Mesendoderm (in vitro differentiated cells): ENCODE data around the gene PBX4.

Source experiments
- DNase-seq: peaks from one replicate; pipeline ENCODE4 v3.0.0; 2013
- H2AK5ac ChIP-seq: 2 replicates; pipeline ENCODE4 v1.6.1; 2013; ENCODE audit warnings: low read length, inconsistent platforms
- H2BK120ac ChIP-seq: 2 replicates; pipeline ENCODE4 v1.6.1; 2013; ENCODE audit warnings: low read depth, mild to moderate bottlenecking, low read length, moderate library complexity, mixed read lengths
- H2BK15ac ChIP-seq: replicated peaks from 2 replicates; pipeline ENCODE4 v1.6.1; 2013; ENCODE audit warnings: low read depth, mild to moderate bottlenecking, moderate library complexity
- H2BK5ac ChIP-seq: 2 replicates; pipeline ENCODE4 v1.6.1; 2013; ENCODE audit warnings: low read length, inconsistent platforms
- H3K18ac ChIP-seq: 2 replicates; pipeline ENCODE4 v1.6.1; 2013; ENCODE audit warnings: mild to moderate bottlenecking, low read length, mixed read lengths
- H3K23ac ChIP-seq: one replicate; pipeline ENCODE4 v1.6.1; 2013; ENCODE audit warnings: low read length
- H3K27ac ChIP-seq: 2 replicates; pipeline ENCODE4 v1.5.1; 2013; ENCODE audit warnings: low read depth, mild to moderate bottlenecking, inconsistent platforms, low read length, moderate library complexity
- H3K27me3 ChIP-seq: 2 replicates; pipeline ENCODE4 v1.6.1; 2013; ENCODE audit warnings: low read length, control low read depth, mild to moderate bottlenecking, inconsistent platforms; ENCODE audit not compliant: insufficient read depth, poor library complexity
- H3K36me3 ChIP-seq: 2 replicates; pipeline ENCODE4 v1.6.1; 2013; ENCODE audit warnings: low read length, inconsistent platforms; ENCODE audit not compliant: control insufficient read depth, insufficient read depth
- H3K4ac ChIP-seq: one replicate; pipeline ENCODE4 v1.6.1; 2013; ENCODE audit warnings: low read depth, mild to moderate bottlenecking, low read length, moderate library complexity
- H3K4me1 ChIP-seq: 2 replicates; pipeline ENCODE4 v1.6.1; 2013; ENCODE audit warnings: low read depth, low read length, inconsistent platforms; ENCODE audit not compliant: control insufficient read depth
- H3K4me2 ChIP-seq: 2 replicates; pipeline ENCODE4 v1.6.1; 2013; ENCODE audit warnings: low read length
- H3K4me3 ChIP-seq: 2 replicates; pipeline ENCODE4 v1.5.1; 2013; ENCODE audit warnings: mild to moderate bottlenecking, low read length
- H3K56ac ChIP-seq: one replicate; pipeline ENCODE4 v1.6.1; 2013; ENCODE audit warnings: low read length
- H3K79me1 ChIP-seq: 2 replicates; pipeline ENCODE4 v1.6.1; 2013; ENCODE audit warnings: low read length, inconsistent platforms
- H3K79me2 ChIP-seq: 2 replicates; pipeline ENCODE4 v1.6.1; 2013; ENCODE audit warnings: mild to moderate bottlenecking, low read length; ENCODE audit not compliant: control insufficient read depth, insufficient read depth
- H3K9ac ChIP-seq: 2 replicates; pipeline ENCODE4 v1.6.1; 2013; ENCODE audit warnings: low read length, inconsistent platforms
- H4K5ac ChIP-seq: one replicate; pipeline ENCODE4 v1.6.1; 2013; ENCODE audit warnings: low read length
- H4K8ac ChIP-seq: one replicate; pipeline ENCODE4 v1.6.1; 2013; ENCODE audit warnings: low read depth, mild to moderate bottlenecking, control low read depth, low read length, moderate library complexity
- WGBS: extraction: QIAGEN DNeasy Blood & Tissue Kit; methylation state at CpG from one replicate; pipeline ENCODE4 v1.1.7; 2013; ENCODE audit warnings: low lambda C conversion rate, missing lambda C conversion rate; ENCODE audit not compliant: insufficient coverage; ENCODE audit errors: extremely low coverage; 5-methylcytosine and 5-hydroxymethylcytosine counted together

PBX4 gene

DNA sequence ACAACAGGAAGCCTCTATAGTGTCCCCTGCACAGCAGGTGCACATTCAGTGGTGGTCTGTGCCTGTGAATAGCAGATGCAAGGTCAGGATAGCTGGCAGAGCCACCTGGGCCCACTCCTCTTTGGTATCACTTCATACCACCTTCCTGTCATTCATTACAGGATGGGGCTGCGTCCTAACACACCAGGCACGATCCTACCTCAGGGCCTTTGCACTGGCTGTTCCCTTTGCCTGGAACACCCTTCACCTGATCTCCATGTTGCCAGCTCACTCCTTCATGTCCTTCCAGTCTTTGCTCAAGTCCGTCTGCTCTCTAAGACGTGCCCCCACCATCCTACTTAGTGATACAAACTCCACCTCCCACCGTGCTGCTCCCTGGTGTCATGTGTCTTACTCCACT is 14.2 kb upstream of the PBX4 start:
- H2BK5ac ChIP-seq, result no peak overlapping the region
- no peak overlapping the region for H2BK120ac ChIP-seq
- no peaks in the 10 kb centered on the region for H3K79me1 ChIP-seq

DNA sequence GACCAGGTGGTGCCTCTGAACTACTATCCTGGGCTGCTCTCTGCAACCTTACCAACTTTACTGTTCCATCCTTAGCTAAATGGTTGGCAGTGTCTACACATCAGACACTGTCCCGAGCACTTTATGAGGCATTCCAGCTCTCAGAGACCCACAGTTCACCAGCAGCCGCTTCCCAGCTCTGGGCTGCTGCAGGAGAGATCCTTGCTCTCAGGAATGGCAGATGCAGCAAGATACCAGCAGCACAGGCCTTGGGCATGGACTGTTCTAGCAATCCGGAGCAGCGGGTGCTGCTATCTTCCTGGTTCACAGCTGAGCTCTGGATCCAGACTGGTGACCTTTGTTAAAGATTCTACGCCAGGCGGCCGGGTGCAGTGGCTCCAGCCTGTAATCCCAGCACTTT is 12.9 kb upstream of the PBX4 start:
- Histone ChIP-seq H4K8ac (no peak overlapping the region), H3K4me3 (no peak overlapping the region), H4K5ac (no peak overlapping the region), H2AK5ac (no peak overlapping the region), H3K79me1 (peaks cover 5% of the 10 kb centered on the region), H3K79me2 (no peaks in the 10 kb centered on the region), H3K18ac (no peak overlapping the region), H3K27ac (no peak overlapping the region), H3K4ac (no peak overlapping the region), H2BK5ac (no peak overlapping the region), H3K4me1 (peaks cover 5% of the 10 kb centered on the region), H3K27me3 (no peaks in the 10 kb centered on the region), H3K36me3 (peaks cover 3% of the 10 kb centered on the region), H3K23ac (no peak overlapping the region), H3K9ac (no peak overlapping the region), H3K56ac (no peak overlapping the region), H2BK120ac (no peak overlapping the region), H3K4me2 (no peak overlapping the region), H2BK15ac (no peak overlapping the region)
- DNase-seq, result no peak
- whole genome bisulfite sequencing, result no CpG with 5 or more reads among the region's 7 CpGs

More for the DNA sequence above, 14.2 kb upstream of the PBX4 start:
- Histone ChIP-seq H3K9ac (no peak overlapping the region), H3K4me1 (no peaks in the 10 kb centered on the region), H4K8ac (no peak overlapping the region), H4K5ac (no peak overlapping the region), H3K27me3 (no peaks in the 10 kb centered on the region), H2AK5ac (no peak overlapping the region), H3K4ac (no peak overlapping the region), H3K18ac (no peak overlapping the region), H3K56ac (no peak overlapping the region), H3K36me3 (peaks cover 3% of the 10 kb centered on the region), H3K79me2 (no peaks in the 10 kb centered on the region), H3K27ac (no peak overlapping the region), H3K4me3 (no peak overlapping the region), H2BK15ac (no peak overlapping the region), H3K23ac (no peak overlapping the region), H3K4me2 (no peak overlapping the region)
- no peak for DNase-seq
- WGBS, result no CpG with 5 or more reads among the region's 5 CpGs

DNA sequence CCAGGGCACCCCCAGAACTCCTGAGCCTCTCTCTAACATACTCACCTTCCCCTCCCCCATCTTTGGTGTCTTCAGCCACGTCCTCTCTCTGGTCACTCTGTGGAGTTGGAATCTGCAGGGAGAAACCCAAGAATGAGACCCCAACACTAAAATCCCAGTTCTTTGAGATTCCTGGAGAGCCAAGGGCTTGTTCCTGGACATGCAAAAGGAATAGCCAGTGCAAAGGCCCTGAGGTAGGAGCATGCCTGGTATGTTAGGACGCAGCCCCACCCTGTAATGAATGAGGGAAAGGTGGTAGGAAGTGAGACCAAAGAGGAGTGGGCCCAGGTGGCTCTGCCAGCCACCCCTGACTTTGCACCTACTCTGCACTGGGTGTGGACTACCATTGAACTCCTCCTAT is 11.9 kb upstream of the PBX4 start:
- H3K36me3 ChIP-seq, result peaks cover 3% of the 10 kb centered on the region
- no peak overlapping the region for H3K56ac ChIP-seq
- no peak for DNase-seq
- no peak overlapping the region for H2BK5ac ChIP-seq
- H4K8ac ChIP-seq, result no peak overlapping the region
- peaks cover 8% of the 10 kb centered on the region for H3K79me1 ChIP-seq
- H4K5ac ChIP-seq, result no peak overlapping the region
- H3K18ac ChIP-seq, result no peak overlapping the region
- no peak overlapping the region for H3K27ac ChIP-seq
- H3K4me2 ChIP-seq, result no peak overlapping the region
- H3K9ac ChIP-seq, result no peak overlapping the region
- WGBS, result no CpG with 5 or more reads among the region's 2 CpGs
- no peak overlapping the region for H2BK15ac ChIP-seq
- no peaks in the 10 kb centered on the region for H3K27me3 ChIP-seq
- H3K23ac ChIP-seq, result no peak overlapping the region
- no peaks in the 10 kb centered on the region for H3K79me2 ChIP-seq
- H2AK5ac ChIP-seq, result no peak overlapping the region
- H3K4me3 ChIP-seq, result no peak overlapping the region
- H3K4ac ChIP-seq, result no peak overlapping the region
- H3K4me1 ChIP-seq, result peaks cover 6% of the 10 kb centered on the region
- H2BK120ac ChIP-seq, result no peak overlapping the region

DNA sequence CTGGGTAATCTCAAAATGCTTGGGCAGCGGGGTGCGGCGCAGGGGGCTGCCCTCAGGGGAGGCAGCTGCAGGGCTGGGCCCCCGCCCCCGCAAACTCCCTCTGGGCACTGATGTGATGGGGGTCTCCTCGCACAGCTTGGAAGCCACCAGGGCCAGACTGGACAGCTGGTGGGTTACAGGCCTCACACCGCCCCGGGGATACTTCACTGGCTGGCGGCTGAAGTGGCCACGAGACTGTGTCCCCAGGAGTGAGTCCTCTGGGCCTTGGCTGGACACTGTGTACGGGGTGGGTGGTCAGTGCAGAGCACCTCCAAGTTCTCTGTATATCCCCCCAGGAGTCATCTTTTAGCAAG is 11.6 kb upstream of the PBX4 start:
- Histone ChIP-seq H4K8ac (no peak overlapping the region), H3K4me1 (peaks cover 6% of the 10 kb centered on the region), H3K56ac (no peak overlapping the region), H3K23ac (no peak overlapping the region), H2BK120ac (no peak overlapping the region), H3K27me3 (no peaks in the 10 kb centered on the region), H3K27ac (no peak overlapping the region), H3K79me2 (no peaks in the 10 kb centered on the region), H3K4me2 (no peak overlapping the region), H4K5ac (no peak overlapping the region), H2AK5ac (no peak overlapping the region), H2BK15ac (no peak overlapping the region), H3K36me3 (peaks cover under 1% of the 10 kb centered on the region), H3K9ac (no peak overlapping the region), H3K18ac (no peak overlapping the region), H3K4ac (no peak overlapping the region), H3K79me1 (peaks cover 8% of the 10 kb centered on the region), H3K4me3 (no peak overlapping the region), H2BK5ac (no peak overlapping the region)
- WGBS, result no CpG with 5 or more reads among the region's 11 CpGs
- DNase-seq, result no peak

DNA sequence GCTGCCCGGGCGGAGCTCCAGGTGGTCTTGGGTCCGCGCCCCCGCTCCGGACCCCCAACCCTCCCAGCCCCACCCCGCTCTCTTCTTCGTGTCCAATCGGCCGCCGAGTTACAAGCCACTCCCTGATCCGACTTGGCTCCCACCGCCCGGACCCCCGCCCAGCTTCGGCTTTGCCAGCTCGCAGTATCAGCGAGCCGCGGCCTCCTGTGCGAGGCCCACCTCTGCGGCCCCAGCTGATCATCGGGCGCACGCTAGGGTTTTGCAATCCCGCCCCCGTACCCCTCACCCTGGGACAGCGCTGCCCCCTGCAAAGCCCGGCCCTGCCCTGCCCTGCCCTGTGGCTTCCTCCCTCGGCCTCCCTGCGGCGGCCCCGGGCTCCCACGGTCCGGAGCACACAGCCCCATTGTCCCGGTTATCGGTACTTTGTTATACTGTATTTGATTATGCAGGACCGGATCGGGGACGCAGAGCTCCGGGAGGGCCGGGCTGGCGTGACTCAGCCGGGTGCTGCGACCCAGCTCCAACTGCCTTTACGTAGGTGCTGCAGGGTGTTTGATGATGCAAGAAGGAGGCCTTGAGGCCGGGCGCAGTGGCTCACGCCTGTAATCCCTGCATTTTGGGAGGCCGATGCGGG is 10.1 kb upstream of the PBX4 start:
- peak overlapping the region; percentile 66 for H3K23ac ChIP-seq
- no peak overlapping the region for H4K5ac ChIP-seq
- H3K4ac ChIP-seq, result peak overlapping the region; percentile 60
- H3K36me3 ChIP-seq, result peaks cover 4% of the 10 kb centered on the region
- peak overlapping the region; percentile 77 for H3K18ac ChIP-seq
- no peaks in the 10 kb centered on the region for H3K27me3 ChIP-seq
- H3K27ac ChIP-seq, result peak overlapping the region; percentile 91
- H4K8ac ChIP-seq, result no peak overlapping the region
- peaks cover 6% of the 10 kb centered on the region for H3K4me1 ChIP-seq
- peak overlapping the region; percentile 44 for H3K4me3 ChIP-seq
- peak; percentile 93 for DNase-seq
- no peaks in the 10 kb centered on the region for H3K79me2 ChIP-seq
- no CpG with 5 or more reads among the region's 51 CpGs for WGBS
- H3K4me2 ChIP-seq, result peak overlapping the region; percentile 70
- peaks cover 11% of the 10 kb centered on the region for H3K79me1 ChIP-seq
- peak overlapping the region; percentile 90 for H3K9ac ChIP-seq
- H2BK120ac ChIP-seq, result no peak overlapping the region
- no peak overlapping the region for H2AK5ac ChIP-seq
- peak overlapping the region; percentile 97 for H2BK5ac ChIP-seq
- H2BK15ac ChIP-seq, result peak overlapping the region; percentile 39
- peak overlapping the region; percentile 97 for H3K56ac ChIP-seq
